Endothelial cell of umbilical vein (primary cell): ENCODE measurements around the gene ZNF497. TPM values are rescaled to one million over a fixed set of nuclear protein-coding genes. Genes with fewer than 3 reads are reported as not detected.

Source experiments
- BruUV-seq: library from RNA; stranded (reverse); fragments of 400-500 nt; replicated peaks from 2 replicates; lab custom pipeline; 2021; lab: Mats Ljungman, UMichigan
- CTCF ChIA-PET: fragments of 300-600, 350-600 bp; sonication (Branson Sonifier 250); formaldehyde crosslinking; loops from one replicate; lab custom pipeline; 2021; ENCODE audit warnings: antibody characterized with exemption, inconsistent platforms; lab: Charles Lee
- POLR2A ChIA-PET: fragments of 300-600, 350-600 bp; sonication (Branson Sonifier 250); formaldehyde crosslinking; loops from one replicate; lab custom pipeline; 2021; ENCODE audit warnings: antibody characterized with exemption, inconsistent platforms; lab: Charles Lee
- DNase-seq: peaks from one replicate; pipeline ENCODE4 v3.0.0-alpha.2; 2011; ENCODE audit warnings: low read depth, low spot score
- FAIRE-seq: peaks from 2 replicates; lab custom pipeline; 2011; peaks lifted over from hg19 to GRCh38; lab: Jason Lieb, UNC
- H2AFZ ChIP-seq: 2 replicates; pipeline ENCODE4 v1.6.0; 2012; ENCODE audit warnings: low read depth, low read length, control low read depth, inconsistent platforms
- H3K27ac ChIP-seq: 2 replicates; pipeline ENCODE4 v1.5.1; 2011; ENCODE audit warnings: low read depth, mild to moderate bottlenecking, control low read depth, low read length, moderate library complexity; ENCODE audit not compliant: insufficient read depth
- H3K27me3 ChIP-seq, 2 experiments: 2 replicates each; pipeline versions ENCODE4 v1.6.0 to v1.6.1; 2011; ENCODE audit warnings: low read length in 2 of 2, mixed read lengths in 1 of 2; ENCODE audit not compliant: control insufficient read depth in 2 of 2, insufficient read depth in 2 of 2
- H3K36me3 ChIP-seq, 2 experiments: 2 replicates in 1 of 2; 3 replicates in 1 of 2; pipeline ENCODE4 v1.5.1; 2011; ENCODE audit warnings: low read length in 2 of 2, mild to moderate bottlenecking in 1 of 2, moderate library complexity in 1 of 2; ENCODE audit not compliant: control insufficient read depth in 2 of 2, insufficient read depth in 2 of 2; ENCODE audit errors: extremely low read depth in 1 of 2
- H3K4me1 ChIP-seq: 3 replicates; pipeline ENCODE4 v1.5.1; 2011; ENCODE audit warnings: mild to moderate bottlenecking, low read length; ENCODE audit not compliant: control insufficient read depth, insufficient read depth; ENCODE audit errors: extremely low read depth
- H3K4me2 ChIP-seq: 2 replicates; pipeline ENCODE4 v1.6.1; 2011; ENCODE audit warnings: low read length, control low read depth, mixed read lengths; ENCODE audit not compliant: insufficient read depth
- H3K4me3 ChIP-seq, 3 experiments: fragments of 200-600 bp in 1 of 3; sonication (generic), shearing (Covaris generic) in 1 of 3; replicated peaks in 1 of 3; 2 replicates each; pipeline ENCODE4 v1.5.1; 2011 to 2016; ENCODE audit warnings: control low read depth in 3 of 3, low read length in 3 of 3, mild to moderate bottlenecking in 2 of 3, inconsistent platforms in 1 of 3, low read depth in 1 of 3, moderate library complexity in 1 of 3; ENCODE audit not compliant: insufficient read depth in 1 of 3
- H3K79me2 ChIP-seq: 2 replicates; pipeline ENCODE4 v1.6.0; 2012; ENCODE audit warnings: low read length, inconsistent platforms; ENCODE audit not compliant: control insufficient read depth, insufficient read depth
- H3K9ac ChIP-seq: replicated peaks from 2 replicates; pipeline ENCODE3; 2011; ENCODE audit warnings: low read length, control low read depth; ENCODE audit not compliant: insufficient read depth; ENCODE audit errors: extremely low read depth
- H3K9me1 ChIP-seq: replicated peaks from 3 replicates; pipeline ENCODE4 v1.6.0; 2011; ENCODE audit warnings: mild to moderate bottlenecking, low read length; ENCODE audit not compliant: control insufficient read depth, insufficient read depth; ENCODE audit errors: extremely low read depth
- H3K9me3 ChIP-seq: replicated peaks from 2 replicates; pipeline ENCODE4 v1.5.1; 2012; ENCODE audit warnings: low read length, inconsistent platforms; ENCODE audit not compliant: control insufficient read depth, insufficient read depth
- H4K20me1 ChIP-seq: replicated peaks from 2 replicates; pipeline ENCODE3; 2011; ENCODE audit warnings: mild to moderate bottlenecking, low read length; ENCODE audit not compliant: control insufficient read depth, insufficient read depth; ENCODE audit errors: extremely low read depth
- CTCF ChIP-seq, 2 donors: IDR thresholded peaks; 1 replicate in 1 of 2; 2 replicates in 1 of 2; pipeline ENCODE4 v1.5.1; 2011; ENCODE audit warnings: low read length in 2 of 2, mild to moderate bottlenecking in 2 of 2, moderate library complexity in 2 of 2, control low read depth in 1 of 2, inconsistent platforms in 1 of 2, low read depth in 1 of 2; ENCODE audit not compliant: insufficient read depth in 1 of 2; ENCODE audit errors: extremely low read depth in 1 of 2
- EZH2 ChIP-seq: IDR thresholded peaks from 2 replicates; pipeline ENCODE4 v1.6.1; 2012; ENCODE audit warnings: borderline replicate concordance, low read depth, mild to moderate bottlenecking, moderate library complexity, low read length, inconsistent platforms; ENCODE audit not compliant: severe bottlenecking
- FOS ChIP-seq: IDR thresholded peaks from 2 replicates; pipeline ENCODE4 v1.6.1; 2011; ENCODE audit warnings: mild to moderate bottlenecking, low read length, moderate library complexity, borderline replicate concordance; ENCODE audit not compliant: insufficient read depth
- GATA2 ChIP-seq: IDR thresholded peaks from 2 replicates; pipeline ENCODE4 v1.7.0; 2011; ENCODE audit warnings: low read depth, mild to moderate bottlenecking, moderate library complexity, mixed read lengths, low read length; ENCODE audit not compliant: insufficient read length, insufficient read depth
- JUN ChIP-seq: IDR thresholded peaks from 2 replicates; pipeline ENCODE4 v1.6.1; 2011; ENCODE audit warnings: borderline replicate concordance, low read depth; ENCODE audit not compliant: insufficient read length, insufficient read depth
- MYC ChIP-seq: IDR thresholded peaks from one replicate; pipeline ENCODE4 v1.6.1; 2011; ENCODE audit warnings: mild to moderate bottlenecking, low read depth, low read length
- POLR2A ChIP-seq: IDR thresholded peaks from 2 replicates; pipeline ENCODE4 v1.6.1; 2012; ENCODE audit warnings: low read depth, mild to moderate bottlenecking, control low read depth, low read length
- POLR2AphosphoS5 ChIP-seq: IDR thresholded peaks from 2 replicates; pipeline ENCODE4 v1.6.1; 2012; ENCODE audit warnings: low read depth, mild to moderate bottlenecking, control low read depth, low read length, moderate library complexity; ENCODE audit not compliant: insufficient read depth
- dilution Hi-C: fragments of 300-500 bp; cut with MboI; formaldehyde crosslinking; loops from one replicate; pipeline ENCODE4 v1.15.0; 2019; ENCODE audit warnings: low sequenced_read_pairs; ENCODE audit not compliant: extremely low pct_ligation_motif_present
- intact Hi-C: fragments of 100-400 bp; cut with micrococcal nuclease; formaldehyde crosslinking; loops from one replicate; pipeline ENCODE4 v1.10.0; 2022
- polyA plus RNA-seq, 4 experiments: library from polyadenylated mRNA; depleted of rRNA in 3 of 4; stranded (reverse) in 3 of 4; unstranded in 1 of 4; fragments of >200 nt; gene quantifications; 2 replicates each; pipeline versions ENCODE4 v1.2.1 to v1.2.3, GENCODE V29; 2011 to 2012; ENCODE audit warnings: missing spikeins in 1 of 4
- total RNA-seq: library from RNA; stranded (reverse); gene quantifications from 2 replicates; pipeline ENCODE4 v1.2.3, GENCODE V29; 2021
- TF ChIP-seq, protein P1 (sequence below): IDR thresholded peaks from 2 replicates; pipeline ENCODE4 v1.6.1; 2011; ENCODE audit not compliant: insufficient read depth, insufficient read length

The ZNF497 gene
- total and polyA plus RNA-seq, 2 donors (not counting 3 experiments of a cell fraction or from before 2014, with no cell fraction given): 0.40 to 1.3 TPM

GRCh38 chr19:58351990-58352755, 10.4 kb downstream of the ZNF497 start:
- H3K27ac ChIP-seq: no peak overlapping the region
- no peak overlapping the region for H3K4me3 ChIP-seq
- TF ChIP-seq POLR2A: no peak
- TF ChIP-seq FOS: no peak
- TF ChIP-seq POLR2AphosphoS5: no peak
- TF ChIP-seq MYC: no peak
- TF ChIP-seq, protein P1, sequence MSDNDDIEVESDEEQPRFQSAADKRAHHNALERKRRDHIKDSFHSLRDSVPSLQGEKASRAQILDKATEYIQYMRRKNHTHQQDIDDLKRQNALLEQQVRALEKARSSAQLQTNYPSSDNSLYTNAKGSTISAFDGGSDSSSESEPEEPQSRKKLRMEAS: no peak
- no peak for TF ChIP-seq EZH2
- TF ChIP-seq JUN: no peak
- TF ChIP-seq GATA2: no peak
- no peak for TF ChIP-seq CTCF (IDR thresholded peaks at IDR 0.05; ENCODE audit: extremely low read depth in 1 of 2, insufficient read depth in 1 of 2, low read depth in 1 of 2, low read length in 2 of 2)
- no peaks in the 10 kb centered on the region for H3K9me1 ChIP-seq
- no TSS peak for BruUV-seq
- H3K36me3 ChIP-seq: no peaks in the 10 kb centered on the region
- H2AFZ ChIP-seq: no peak overlapping the region
- H3K4me2 ChIP-seq: no peak overlapping the region
- peaks cover 25 to 52% of the 10 kb centered on the region in 2 experiments for H3K27me3 ChIP-seq
- dilution Hi-C loops (no loop called here), intact Hi-C loops (no loop called here)
- no peaks in the 10 kb centered on the region for H3K79me2 ChIP-seq
- CTCF ChIA-PET: no interaction called here
- DNase-seq: no peak
- H4K20me1 ChIP-seq: no peaks in the 10 kb centered on the region
- no peaks in the 10 kb centered on the region for H3K9me3 ChIP-seq
- H3K4me1 ChIP-seq: peaks cover 10% of the 10 kb centered on the region
- no peak overlapping the region for H3K9ac ChIP-seq
- FAIRE-seq: no peak
- POLR2A ChIA-PET: no interaction called here
